KG1 (cell line): ENCODE results near the gene RTN4.
"Not testable (repeated sequence)": the region's sequence is repeated elsewhere in the genome, so short reads cannot be mapped to it uniquely, and the experiment has no call there.

Source experiments
- DNase-seq: peaks from one replicate; lab custom pipeline; 2025; lab: John Stamatoyannopoulos, UW

Gene RTN4

GRCh38 chr2:55009277-55010060 lies 40.8 kb downstream of the RTN4 start:
- DNase-seq: no peak

- DNase-seq: no peak
These were observed 43.9 kb downstream of the RTN4 start for GRCh38 chr2:55006306-55006705.

DNA sequence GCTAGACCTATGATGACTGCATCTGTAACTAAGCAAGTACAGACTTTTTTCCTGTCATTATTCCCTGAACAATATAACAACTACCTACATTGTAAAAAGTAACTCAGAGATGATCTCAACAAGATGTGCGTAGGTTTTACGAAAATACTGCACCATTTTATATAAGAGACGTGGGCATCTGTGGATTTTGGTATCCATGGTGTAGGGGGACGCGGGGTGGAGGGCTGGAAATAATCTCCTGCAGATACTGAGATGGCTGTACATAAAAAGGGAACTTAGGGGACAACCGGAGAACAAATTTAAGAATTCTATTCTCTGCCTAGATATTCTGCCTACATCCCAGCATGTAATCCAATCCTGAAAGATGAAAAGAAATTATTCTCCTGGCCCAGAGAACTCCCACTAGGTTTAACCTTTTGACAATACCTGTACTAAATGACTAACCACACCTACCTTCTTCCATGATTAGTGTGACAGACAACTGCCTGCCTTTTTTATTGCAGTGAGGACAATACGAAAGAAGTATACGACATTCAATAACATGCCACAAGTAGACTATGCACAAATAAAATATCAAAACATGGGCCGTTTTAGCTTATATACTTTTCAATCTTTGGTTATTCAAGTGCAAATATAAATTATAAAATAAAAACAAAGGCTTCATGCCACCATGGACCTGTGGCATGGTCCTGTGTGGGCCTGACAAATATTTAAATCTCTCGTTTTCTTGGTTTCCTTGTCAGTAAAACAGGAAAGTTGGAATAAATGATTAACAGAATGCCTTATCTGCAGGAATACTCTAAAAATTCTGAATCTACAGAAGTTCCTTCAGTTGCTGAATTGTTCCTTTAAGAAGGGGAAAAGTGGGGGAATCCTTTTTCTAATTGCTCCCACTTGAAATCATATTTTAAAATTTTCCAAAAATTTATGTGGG lies 46.3 kb downstream of the RTN4 start:
- DNase-seq: no peak

GRCh38 chr2:55001716-55002115 lies 48.5 kb downstream of the RTN4 start:
- no peak for DNase-seq

- no peak for DNase-seq
These were observed 49.9 kb downstream of the RTN4 start for GRCh38 chr2:55000341-55000740.

- DNase-seq: no peak
These were observed 51.1 kb downstream of the RTN4 start for GRCh38 chr2:54999182-54999581.

DNA sequence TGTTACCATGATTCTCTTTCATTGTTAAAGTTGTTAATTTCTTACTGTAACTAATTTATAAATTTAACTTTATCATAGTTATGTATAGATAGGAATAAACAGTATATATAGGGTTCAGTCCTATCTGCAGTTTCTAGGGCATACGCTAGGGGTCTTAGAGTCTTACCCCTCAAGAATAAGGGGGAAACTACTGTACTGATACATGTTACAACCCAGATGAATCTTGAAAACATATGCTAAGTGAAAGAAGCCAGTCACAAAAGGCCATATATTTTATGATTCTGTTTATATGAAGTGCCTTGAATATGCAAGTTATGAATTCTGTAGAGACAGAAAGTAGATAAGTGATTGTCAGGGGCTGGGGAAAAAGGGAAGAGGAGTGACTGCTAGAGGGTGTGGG lies 52.4 kb downstream of the RTN4 start:
- DNase-seq: no peak

GRCh38 chr2:54995553-54995952 lies 54.7 kb downstream of the RTN4 start:
- no peak for DNase-seq

- DNase-seq: not testable (repeated sequence)
These were observed 59.6 kb downstream of the RTN4 start for GRCh38 chr2:54990694-54991093.

DNA sequence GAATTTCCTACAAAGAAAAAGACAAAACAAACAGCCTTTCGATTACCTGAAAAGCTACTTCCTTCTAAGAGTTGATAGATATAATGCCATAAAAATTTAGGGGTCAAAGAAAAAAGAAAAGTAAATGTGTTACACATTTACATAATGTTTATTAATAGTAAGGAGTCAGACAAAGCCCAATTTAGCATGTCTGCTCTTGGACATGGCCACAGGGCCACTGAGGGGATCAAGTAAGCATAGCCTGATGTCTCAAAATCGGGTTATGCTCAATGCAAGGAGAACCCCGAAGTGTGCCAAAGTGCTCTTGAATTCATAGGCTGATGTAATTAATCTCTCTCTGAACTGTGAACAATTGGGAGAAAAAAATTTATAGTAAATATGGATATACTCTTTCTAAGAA lies 61.6 kb downstream of the RTN4 start:
- DNase-seq: no peak

- no peak for DNase-seq
These were observed 64.0 kb downstream of the RTN4 start for GRCh38 chr2:54986264-54986663.

GRCh38 chr2:54984476-54984875 lies 65.8 kb downstream of the RTN4 start:
- DNase-seq: no peak

- DNase-seq: no peak
These were observed 66.7 kb downstream of the RTN4 start for GRCh38 chr2:54983345-54984220.

DNA sequence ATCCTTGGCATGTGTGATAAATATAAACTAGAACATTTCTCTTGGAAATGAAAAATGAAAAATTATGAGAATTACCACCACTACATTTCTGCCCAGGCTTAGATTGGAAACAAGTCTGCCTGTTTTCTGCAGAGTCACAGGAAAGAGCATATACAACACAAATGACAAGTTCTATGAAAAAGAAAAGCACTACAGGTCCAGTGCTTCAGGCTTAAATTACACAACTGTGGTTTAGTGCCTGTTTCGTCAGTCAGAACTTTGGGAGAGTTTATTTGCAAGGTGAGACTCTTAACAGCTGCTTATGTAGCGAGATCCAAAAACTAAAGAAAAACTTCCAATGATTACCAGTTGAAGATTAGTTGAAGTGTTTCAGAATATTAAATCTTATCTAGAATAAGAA lies 68.9 kb downstream of the RTN4 start:
- no peak for DNase-seq

DNA sequence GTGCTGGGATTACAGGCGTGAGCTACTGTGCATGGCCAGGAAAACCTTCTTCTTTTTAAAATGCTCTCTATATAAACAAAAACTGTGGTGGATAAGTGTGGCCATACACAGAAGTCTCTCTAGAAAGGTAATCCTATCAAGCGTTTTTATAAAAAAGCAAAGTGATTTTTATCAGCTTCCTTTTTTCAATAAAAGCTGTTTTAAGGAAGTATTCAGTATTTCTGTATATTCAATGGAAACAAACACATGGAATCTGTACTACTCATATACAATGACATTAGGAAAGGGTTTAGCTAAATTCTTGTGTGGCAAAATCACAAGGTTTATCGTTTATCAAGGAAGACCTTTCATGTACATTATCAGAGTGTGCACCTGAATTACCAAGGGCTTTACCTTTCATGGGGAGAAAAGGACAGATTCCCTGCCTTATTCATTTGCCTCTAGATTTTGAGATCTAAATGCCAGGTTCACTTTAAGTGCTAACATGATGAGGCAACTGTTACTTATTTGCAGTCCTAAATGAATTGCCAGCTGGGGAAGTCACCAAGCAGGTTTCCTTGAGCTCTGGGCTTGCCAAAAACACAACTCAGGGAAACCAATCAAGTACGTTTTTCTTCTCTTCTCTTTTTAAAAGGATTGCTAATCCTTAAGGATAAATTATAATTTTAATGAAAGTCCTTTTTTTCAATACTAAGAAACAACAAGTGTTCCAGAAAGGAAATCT lies 70.8 kb downstream of the RTN4 start:
- no peak for DNase-seq

- DNase-seq: no peak
These were observed 73.1 kb downstream of the RTN4 start for GRCh38 chr2:54977149-54977548.

DNA sequence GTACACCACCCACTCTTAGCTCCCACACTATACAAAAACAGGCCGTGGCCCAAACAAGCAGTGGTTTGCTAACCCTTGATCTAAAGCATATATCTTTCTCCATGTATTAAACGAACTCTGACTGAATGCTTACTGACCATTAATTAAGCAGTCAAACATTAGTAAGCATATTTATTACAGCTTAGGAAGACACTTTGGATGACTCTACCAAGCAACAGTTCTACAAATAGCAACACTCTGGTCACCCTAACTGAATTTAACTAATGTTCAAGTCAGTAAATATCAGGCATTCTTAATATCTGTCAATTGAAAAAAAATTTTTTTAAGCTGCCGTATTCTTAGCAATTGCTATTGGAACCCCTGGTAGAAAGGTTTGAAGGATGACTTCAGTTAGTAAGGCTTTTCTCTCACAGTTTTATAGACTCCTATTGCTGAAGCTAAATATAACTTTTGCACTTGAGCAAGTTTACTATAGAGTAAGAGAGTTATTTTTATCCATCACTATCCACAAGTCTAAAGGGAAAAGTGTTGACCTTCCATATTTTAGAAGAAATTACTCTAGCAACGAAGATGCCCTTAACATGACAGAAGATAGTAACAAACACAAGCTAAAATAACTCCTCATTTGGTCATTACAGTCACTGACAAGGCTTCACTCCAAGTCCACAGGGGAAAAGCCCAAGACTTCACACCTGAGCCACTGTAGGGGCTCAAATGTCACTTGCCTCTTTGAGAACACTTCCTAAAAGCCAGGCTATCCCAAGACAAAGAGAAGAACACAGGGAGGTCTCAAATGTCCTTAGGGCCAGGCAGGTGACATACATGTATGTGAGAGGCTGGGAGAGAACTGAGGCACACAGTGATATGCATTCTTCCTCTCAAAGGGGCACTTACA lies 74.4 kb downstream of the RTN4 start:
- DNase-seq: no peak

DNA sequence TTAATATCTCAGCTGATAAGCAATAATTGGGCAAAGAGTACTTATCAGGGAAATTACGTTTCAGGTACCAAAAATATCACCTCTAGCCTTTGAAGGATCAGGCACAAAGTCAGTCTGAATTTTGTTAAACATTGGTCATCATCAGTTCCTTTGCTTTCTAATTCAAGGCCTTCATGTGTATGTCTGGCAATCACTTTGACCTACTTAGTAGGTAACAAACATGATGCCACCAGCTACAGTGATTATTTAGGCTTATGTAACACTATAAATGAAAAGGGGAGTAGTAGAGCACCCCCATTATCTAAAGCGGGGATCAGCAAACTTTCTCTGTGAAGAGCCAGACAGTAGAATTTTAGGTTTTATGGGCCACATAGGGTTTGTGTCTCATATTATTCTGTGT lies 75.1 kb downstream of the RTN4 start:
- DNase-seq: no peak

GRCh38 chr2:54969940-54970338 lies 80.3 kb downstream of the RTN4 start:
- no peak for DNase-seq

DNA sequence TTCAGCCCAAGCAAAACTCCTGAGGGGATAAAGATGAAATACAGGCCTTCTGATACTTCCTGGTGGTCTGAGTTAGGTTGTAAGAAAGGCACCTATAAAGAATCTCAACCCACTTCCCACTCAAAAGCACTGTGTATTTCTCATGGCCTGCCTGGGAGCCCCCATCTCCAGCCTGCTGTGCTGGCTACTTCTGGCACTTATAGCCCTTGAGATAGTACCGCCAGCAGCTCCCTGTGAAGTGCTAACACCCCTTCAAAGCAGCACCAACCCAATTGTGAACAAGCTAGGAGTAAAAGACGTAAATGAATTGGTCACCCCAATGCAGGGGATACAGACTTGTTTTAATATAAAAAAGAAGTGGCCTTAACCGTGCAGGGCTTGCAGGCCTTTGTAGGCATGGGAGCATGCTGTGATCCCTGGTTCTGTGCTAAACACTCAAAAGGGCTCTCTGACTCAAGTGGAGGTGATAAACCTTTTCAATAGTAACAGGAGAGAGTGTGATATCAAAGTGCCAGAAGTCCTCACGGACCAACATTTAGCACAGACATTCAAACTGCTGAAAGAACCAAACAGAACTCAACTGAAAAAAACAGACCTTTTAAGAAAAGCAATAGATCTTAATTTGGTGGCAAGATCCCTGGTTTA lies 80.8 kb downstream of the RTN4 start:
- DNase-seq: no peak
